Neural progenitor cell (in vitro differentiated cells): ENCODE data around the gene DOHH. TPM values are rescaled to one million over a fixed set of nuclear protein-coding genes. Genes with fewer than 3 reads are reported as not detected.

ENCODE experiments used
- DNase-seq: peaks from one replicate; pipeline ENCODE4 v3.0.0-alpha.2; 2016; ENCODE audit warnings: low spot score
- H2AFZ ChIP-seq: fragments of 200-600 bp; sonication (generic); replicated peaks from 2 replicates; pipeline ENCODE4 v1.6.1; 2016; ENCODE audit warnings: antibody characterized with exemption
- H3F3A ChIP-seq: fragments of 200-600 bp; sonication (generic); 2 replicates; pipeline ENCODE4 v1.6.1; 2016; ENCODE audit warnings: antibody characterized with exemption, low read depth
- H3K27ac ChIP-seq: fragments of 200-600 bp; sonication (generic); 2 replicates; pipeline ENCODE4 v1.5.1; 2016; ENCODE audit warnings: mild to moderate bottlenecking
- H3K27me3 ChIP-seq: fragments of 200-600 bp; sonication (generic); 2 replicates; pipeline ENCODE4 v1.6.1; 2016; ENCODE audit warnings: mild to moderate bottlenecking, moderate library complexity
- H3K36me3 ChIP-seq: fragments of 200-600 bp; sonication (generic); 2 replicates; pipeline ENCODE4 v1.5.1; 2016
- H3K4me1 ChIP-seq: fragments of 200-600 bp; sonication (generic); 2 replicates; pipeline ENCODE4 v1.6.1; 2016; ENCODE audit warnings: mixed run types
- H3K4me2 ChIP-seq: fragments of 200-600 bp; sonication (generic); 2 replicates; pipeline ENCODE4 v1.6.1; 2016
- H3K4me3 ChIP-seq: fragments of 200-600 bp; sonication (generic); 2 replicates; pipeline ENCODE4 v1.5.1; 2016
- H3K79me2 ChIP-seq: fragments of 200-600 bp; sonication (generic); 2 replicates; pipeline ENCODE4 v1.6.1; 2016; ENCODE audit warnings: low read depth
- H3K9ac ChIP-seq: fragments of 200-600 bp; sonication (generic); 2 replicates; pipeline ENCODE4 v1.6.1; 2016
- H3K9me3 ChIP-seq: fragments of 200-600 bp; sonication (generic); 2 replicates; pipeline ENCODE4 v1.5.1; 2016; ENCODE audit warnings: low read depth
- H4K20me1 ChIP-seq: fragments of 200-600 bp; sonication (generic); 2 replicates; pipeline ENCODE4 v1.6.1; 2016; ENCODE audit warnings: low read depth
- H3K27ac Mint-ChIP-seq: 3 replicates; pipeline ENCODE4 v1.8.0; 2021; ENCODE audit warnings: mixed read lengths
- H3K27me3 Mint-ChIP-seq: 2 replicates; pipeline ENCODE4 v1.8.0; 2022; ENCODE audit warnings: low read depth, mild to moderate bottlenecking, inconsistent platforms, moderate library complexity, mixed read lengths; ENCODE audit not compliant: insufficient read depth
- H3K36me3 Mint-ChIP-seq: 3 replicates; pipeline ENCODE4 v1.8.0; 2021; ENCODE audit warnings: mixed read lengths
- H3K4me1 Mint-ChIP-seq: 3 replicates; pipeline ENCODE4 v1.8.0; 2021; ENCODE audit warnings: mixed read lengths
- H3K4me3 Mint-ChIP-seq: 3 replicates; pipeline ENCODE4 v1.8.0; 2021; ENCODE audit warnings: mild to moderate bottlenecking, moderate library complexity, mixed read lengths
- H3K9me3 Mint-ChIP-seq: 3 replicates; pipeline ENCODE4 v1.8.0; 2020; ENCODE audit warnings: mixed read lengths
- CTCF ChIP-seq: fragments of 200-600 bp; sonication (generic); IDR thresholded peaks from 2 replicates; pipeline ENCODE4 v1.5.1; 2017; ENCODE audit warnings: antibody characterized with exemption, mild to moderate bottlenecking
- EZH2 ChIP-seq: fragments of 200-600 bp; sonication (generic); IDR thresholded peaks from 2 replicates; pipeline ENCODE4 v1.6.1; 2017; ENCODE audit warnings: antibody characterized with exemption, mild to moderate bottlenecking, moderate library complexity
- EZH2phosphoT487 ChIP-seq: fragments of 200-600 bp; sonication (generic); IDR thresholded peaks from 2 replicates; pipeline ENCODE4 v1.6.1; 2017; ENCODE audit warnings: antibody characterized with exemption
- total RNA-seq: library from RNA; depleted of rRNA; stranded (reverse); fragments of >200 nt; gene quantifications from 2 replicates; pipeline ENCODE4 v1.2.3, GENCODE V29; 2015; ENCODE audit warnings: low replicate concordance

Gene DOHH
- total RNA-seq, 1 donor from 2014 or later: 0.69 TPM

DNA sequence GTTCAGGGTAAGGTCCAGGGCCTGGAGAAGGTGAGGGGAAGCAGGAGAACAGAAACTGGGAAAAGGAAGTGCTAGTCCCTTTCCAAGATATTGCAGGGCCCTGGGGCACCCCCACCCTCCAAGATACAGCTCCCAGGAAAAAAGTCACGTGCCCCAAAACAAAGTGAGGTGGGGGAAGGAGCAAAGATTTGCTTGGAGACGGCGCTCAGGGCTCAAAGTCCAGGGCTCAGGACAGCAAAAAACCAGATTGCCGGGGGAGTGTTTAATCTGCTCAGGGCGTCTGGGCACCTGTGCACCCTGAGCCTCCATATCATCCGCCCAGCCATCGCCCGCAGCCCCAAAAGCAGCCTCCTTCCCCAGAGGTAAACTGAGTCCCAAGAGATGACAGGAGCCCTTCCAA lies 26.5 kb downstream of the DOHH start:
- H3K36me3 ChIP-seq: no peaks in the 10 kb centered on the region
- Mint-ChIP-seq H3K9me3 (peaks cover 5% of the 10 kb centered on the region), H3K27me3 (peaks cover 31% of the 10 kb centered on the region), H3K4me1 (no peaks in the 10 kb centered on the region), H3K4me3 (no peak overlapping the region), H3K36me3 (no peaks in the 10 kb centered on the region), H3K27ac (no peak overlapping the region)
- no peaks in the 10 kb centered on the region for H3F3A ChIP-seq
- no peak overlapping the region for H3K27ac ChIP-seq
- TF ChIP-seq CTCF (no peak), EZH2 (no peak), EZH2phosphoT487 (no peak)
- no peaks in the 10 kb centered on the region for H3K79me2 ChIP-seq
- no peak overlapping the region for H3K4me3 ChIP-seq
- no peaks in the 10 kb centered on the region for H4K20me1 ChIP-seq
- H2AFZ ChIP-seq: no peak overlapping the region
- H3K9me3 ChIP-seq: no peaks in the 10 kb centered on the region
- H3K4me1 ChIP-seq: no peaks in the 10 kb centered on the region
- DNase-seq: no peak
- no peak overlapping the region for H3K9ac ChIP-seq
- H3K4me2 ChIP-seq: no peak overlapping the region
- peaks cover 58% of the 10 kb centered on the region for H3K27me3 ChIP-seq

GRCh38 chr19:3471954-3472655 lies 28.4 kb downstream of the DOHH start:
- Mint-ChIP-seq H3K4me3 (peak overlapping the region; percentile 71), H3K9me3 (peaks cover 12% of the 10 kb centered on the region), H3K4me1 (no peaks in the 10 kb centered on the region), H3K27me3 (peaks cover 30% of the 10 kb centered on the region), H3K27ac (no peak overlapping the region), H3K36me3 (no peaks in the 10 kb centered on the region)
- no peaks in the 10 kb centered on the region for H3K4me1 ChIP-seq
- no peaks in the 10 kb centered on the region for H3K9me3 ChIP-seq
- H2AFZ ChIP-seq: no peak overlapping the region
- TF ChIP-seq EZH2 (no peak), EZH2phosphoT487 (no peak), CTCF (peak; percentile 82)
- no peaks in the 10 kb centered on the region for H3K79me2 ChIP-seq
- no peak overlapping the region for H3K9ac ChIP-seq
- peak; percentile 53 for DNase-seq
- no peak overlapping the region for H3K27ac ChIP-seq
- H3K4me3 ChIP-seq: no peak overlapping the region
- H3K27me3 ChIP-seq: peaks cover 62% of the 10 kb centered on the region
- no peaks in the 10 kb centered on the region for H3F3A ChIP-seq
- H3K4me2 ChIP-seq: no peak overlapping the region
- no peaks in the 10 kb centered on the region for H4K20me1 ChIP-seq
- H3K36me3 ChIP-seq: no peaks in the 10 kb centered on the region

GRCh38 chr19:3470500-3471128 lies 29.9 kb downstream of the DOHH start:
- Histone ChIP-seq H3K79me2 (no peaks in the 10 kb centered on the region), H3K36me3 (no peaks in the 10 kb centered on the region), H3K9ac (no peak overlapping the region), H3K4me2 (no peak overlapping the region), H2AFZ (no peak overlapping the region), H3K27ac (no peak overlapping the region), H3F3A (no peaks in the 10 kb centered on the region), H4K20me1 (no peaks in the 10 kb centered on the region), H3K4me1 (no peaks in the 10 kb centered on the region), H3K9me3 (no peaks in the 10 kb centered on the region), H3K4me3 (no peak overlapping the region), H3K27me3 (peaks cover 77% of the 10 kb centered on the region)
- Mint-ChIP-seq H3K36me3 (no peaks in the 10 kb centered on the region), H3K27ac (no peak overlapping the region), H3K27me3 (peaks cover 40% of the 10 kb centered on the region), H3K4me1 (no peaks in the 10 kb centered on the region), H3K4me3 (no peak overlapping the region), H3K9me3 (peaks cover 15% of the 10 kb centered on the region)
- DNase-seq: no peak
- TF ChIP-seq EZH2 (no peak), CTCF (no peak), EZH2phosphoT487 (no peak)
